COR-L47 (cell line): Measurements from ENCODE around the gene MDM4.
"Not testable (repeated sequence)": the region's sequence is repeated elsewhere in the genome, so short reads cannot be mapped to it uniquely, and the experiment has no call there.

Experiments
- DNase-seq: peaks from one replicate; lab custom pipeline; 2025; lab: John Stamatoyannopoulos, UW

MDM4 gene, protein sequence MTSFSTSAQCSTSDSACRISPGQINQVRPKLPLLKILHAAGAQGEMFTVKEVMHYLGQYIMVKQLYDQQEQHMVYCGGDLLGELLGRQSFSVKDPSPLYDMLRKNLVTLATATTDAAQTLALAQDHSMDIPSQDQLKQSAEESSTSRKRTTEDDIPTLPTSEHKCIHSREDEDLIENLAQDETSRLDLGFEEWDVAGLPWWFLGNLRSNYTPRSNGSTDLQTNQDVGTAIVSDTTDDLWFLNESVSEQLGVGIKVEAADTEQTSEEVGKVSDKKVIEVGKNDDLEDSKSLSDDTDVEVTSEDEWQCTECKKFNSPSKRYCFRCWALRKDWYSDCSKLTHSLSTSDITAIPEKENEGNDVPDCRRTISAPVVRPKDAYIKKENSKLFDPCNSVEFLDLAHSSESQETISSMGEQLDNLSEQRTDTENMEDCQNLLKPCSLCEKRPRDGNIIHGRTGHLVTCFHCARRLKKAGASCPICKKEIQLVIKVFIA

DNA sequence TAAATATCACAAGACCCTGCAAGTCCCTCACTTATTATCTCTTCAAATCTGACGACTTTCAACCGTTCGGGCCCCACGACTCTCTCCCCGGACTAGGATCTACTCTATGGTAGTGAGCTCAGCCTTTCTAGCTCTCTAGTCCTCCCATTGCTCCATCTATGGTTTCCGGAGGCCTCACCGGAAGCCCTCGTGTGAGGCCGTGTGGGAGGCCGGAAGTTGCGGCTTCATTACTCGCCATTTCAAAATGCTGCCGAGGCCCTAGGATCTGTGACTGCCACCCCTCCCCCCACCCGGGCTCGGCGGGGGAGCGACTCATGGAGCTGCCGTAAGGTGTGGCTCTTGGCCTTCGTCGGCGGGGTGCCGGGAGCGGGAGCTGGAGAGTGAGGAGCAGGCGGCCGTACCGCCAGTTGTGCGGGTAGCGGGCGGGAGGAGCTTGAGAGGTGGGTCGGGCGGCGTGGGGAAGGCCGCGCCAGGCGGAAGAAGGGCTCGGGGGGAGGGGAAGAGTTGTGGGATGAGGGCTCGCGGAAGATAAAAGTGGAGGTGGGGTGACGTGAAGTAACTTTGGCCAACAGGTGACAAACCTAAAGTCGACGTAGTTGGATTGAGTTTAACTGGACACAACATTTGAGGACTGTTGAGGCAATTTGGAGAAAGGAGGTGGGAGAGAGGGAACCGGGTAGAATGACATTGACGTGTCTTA, at the start of gene MDM4:
MDM4 (plus strand) TSS at position 227 of the 700 bp plus-strand sequence. CDS start 9,113 bp downstream, outside the sequence.
- peak; percentile 96 for DNase-seq

DNA sequence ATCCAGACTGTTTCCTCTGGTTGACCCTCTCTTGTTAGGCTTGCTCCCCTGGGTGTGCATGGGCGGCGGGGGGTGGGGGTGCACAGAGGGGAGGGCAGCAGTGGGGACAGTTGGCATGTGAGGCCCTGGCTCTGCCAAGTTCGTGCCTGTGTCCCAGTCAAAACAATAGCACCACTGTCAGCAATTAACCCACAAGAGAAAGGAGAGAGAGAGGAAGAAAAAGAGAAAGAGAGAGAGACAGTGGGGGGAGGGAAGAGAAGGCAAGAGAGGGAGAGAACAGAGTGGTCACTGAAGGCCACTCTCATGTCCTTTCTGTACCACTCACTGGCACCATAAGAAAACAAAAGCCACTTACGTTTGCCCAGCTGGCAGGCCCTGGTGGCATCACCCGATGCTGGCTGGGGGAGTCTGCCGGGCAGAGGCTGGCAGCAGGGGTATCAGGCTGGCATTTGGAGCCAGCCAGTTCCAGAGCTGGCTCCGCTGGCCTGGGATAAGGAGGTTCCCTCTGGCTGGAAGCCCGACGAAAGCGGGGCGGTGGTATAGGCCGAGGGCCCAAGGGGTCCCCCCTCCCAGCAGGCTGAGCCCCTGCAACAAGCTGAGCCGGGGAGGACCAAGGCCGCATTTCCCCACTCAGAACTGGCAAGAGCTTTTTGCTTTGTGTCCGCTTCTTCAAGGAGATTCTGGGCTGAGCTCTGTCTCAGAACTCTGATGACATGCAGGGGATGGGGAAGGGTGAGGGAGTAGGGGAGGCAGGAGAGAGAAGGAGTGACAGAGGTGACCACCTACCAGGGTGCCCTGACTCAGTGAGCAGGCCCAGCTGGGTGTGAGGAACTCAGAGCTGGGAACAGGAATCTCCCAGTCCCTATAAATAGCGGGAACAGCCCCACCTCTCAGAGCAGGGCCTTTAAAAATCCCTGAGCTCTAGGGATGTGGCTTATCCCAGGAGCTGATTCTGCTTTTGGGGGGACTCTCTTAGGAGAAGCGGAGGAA, 49.5 kb upstream of the MDM4 start:
- no peak for DNase-seq

DNA sequence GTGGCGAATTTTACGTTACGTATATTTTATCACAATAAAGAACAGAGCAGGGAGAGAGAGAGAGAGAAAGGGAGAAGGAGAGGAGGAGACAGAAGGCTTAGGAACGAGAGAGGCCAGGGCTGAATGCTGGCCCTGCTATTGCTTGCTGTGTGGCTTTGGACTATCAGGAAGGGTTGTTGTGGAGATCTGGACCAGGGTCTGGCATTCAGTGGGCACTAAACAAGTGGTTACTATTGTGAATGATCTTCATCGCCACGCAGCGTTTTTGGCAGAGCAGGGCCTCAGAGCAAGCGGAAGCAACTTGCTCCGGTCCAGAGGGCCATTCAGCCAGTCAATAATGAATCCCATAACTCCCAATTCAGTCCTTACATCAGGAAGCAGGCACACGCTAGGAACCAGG, 48.0 kb upstream of the MDM4 start:
- no peak for DNase-seq

DNA sequence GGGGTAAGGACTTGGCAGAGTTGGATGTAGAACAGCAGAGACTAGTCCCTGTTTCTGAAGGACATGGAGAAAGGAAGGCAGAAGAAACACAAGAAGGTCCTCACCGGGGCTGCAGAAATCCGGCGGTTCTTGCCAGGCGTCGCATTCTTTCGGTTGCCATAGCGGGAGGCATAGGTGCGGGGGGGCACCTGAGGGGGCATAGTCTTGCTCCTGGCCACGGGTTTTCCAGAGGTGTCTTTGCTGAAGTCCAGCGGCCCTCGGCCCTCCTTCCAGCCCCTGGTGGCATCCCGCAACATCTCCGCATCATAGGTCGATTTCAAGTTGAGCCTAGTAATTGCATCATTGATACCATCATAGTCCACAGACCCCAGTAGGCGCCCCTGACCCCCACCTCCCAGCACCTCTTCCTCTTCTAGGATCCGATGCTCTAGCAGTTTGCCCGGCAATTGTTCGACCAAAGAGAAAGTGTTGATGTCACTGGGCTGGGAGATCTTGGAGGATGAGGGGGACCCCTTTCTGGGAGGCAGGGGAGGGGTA, 47.4 kb upstream of the MDM4 start:
- no peak for DNase-seq

DNA sequence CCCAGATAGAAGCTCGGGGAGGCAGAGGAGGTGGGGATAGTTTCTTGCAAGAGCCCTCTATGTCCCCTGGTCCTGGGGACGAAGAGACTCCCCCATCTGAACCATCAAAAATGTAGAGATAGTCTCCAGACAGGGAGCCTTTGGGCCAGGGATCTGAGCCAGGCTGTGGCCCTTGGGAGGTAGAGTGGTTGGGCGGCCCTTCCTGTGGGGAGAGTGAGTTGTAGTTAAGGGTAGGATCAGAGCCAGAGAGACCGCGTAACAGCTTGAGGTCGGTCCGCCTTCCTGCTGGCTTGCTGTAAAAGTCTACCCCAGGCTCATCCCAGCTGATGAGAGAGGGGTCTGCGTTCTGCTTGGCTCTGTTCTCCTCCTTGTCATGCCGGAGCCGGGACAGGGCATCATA, 46.9 kb upstream of the MDM4 start:
- DNase-seq, result no peak

DNA sequence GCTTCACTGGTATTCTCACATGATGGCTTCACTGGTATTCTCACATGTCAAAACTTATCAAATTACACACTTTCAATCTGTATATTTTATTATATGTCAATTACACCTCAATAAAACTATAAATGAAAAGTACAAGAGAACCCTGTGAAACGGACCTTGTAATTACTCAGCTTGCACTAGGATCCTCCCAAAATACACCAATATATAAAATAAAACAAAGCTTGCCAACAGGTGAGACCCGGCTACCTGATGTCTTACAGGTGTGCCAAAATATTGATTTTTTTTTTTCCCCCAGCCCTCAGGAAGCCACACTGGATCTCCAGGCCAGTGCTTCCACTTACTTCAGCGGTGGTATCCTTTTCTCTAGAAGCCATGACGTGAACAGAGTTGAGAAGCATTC, 44.5 kb upstream of the MDM4 start:
- DNase-seq, result no peak

DNA sequence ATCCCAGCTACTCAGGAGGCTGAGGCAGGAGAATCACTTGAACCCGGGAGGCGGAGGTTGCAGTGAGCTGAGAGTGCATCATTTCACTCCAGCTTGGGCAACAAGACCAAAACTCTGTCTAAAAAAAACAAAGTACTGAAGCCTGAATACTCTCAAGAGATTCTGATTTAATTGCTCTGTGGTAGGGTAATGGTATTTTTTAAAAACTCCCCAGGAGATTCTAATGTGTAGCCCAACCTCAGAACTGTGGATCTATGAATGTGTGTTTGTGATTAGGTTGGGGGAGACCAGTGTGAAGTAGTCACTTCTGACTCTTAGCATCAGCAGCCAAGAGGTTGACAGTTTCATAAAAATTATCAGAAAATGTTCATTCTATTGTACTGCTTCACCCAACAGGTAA, 43.5 kb upstream of the MDM4 start:
- no peak for DNase-seq

DNA sequence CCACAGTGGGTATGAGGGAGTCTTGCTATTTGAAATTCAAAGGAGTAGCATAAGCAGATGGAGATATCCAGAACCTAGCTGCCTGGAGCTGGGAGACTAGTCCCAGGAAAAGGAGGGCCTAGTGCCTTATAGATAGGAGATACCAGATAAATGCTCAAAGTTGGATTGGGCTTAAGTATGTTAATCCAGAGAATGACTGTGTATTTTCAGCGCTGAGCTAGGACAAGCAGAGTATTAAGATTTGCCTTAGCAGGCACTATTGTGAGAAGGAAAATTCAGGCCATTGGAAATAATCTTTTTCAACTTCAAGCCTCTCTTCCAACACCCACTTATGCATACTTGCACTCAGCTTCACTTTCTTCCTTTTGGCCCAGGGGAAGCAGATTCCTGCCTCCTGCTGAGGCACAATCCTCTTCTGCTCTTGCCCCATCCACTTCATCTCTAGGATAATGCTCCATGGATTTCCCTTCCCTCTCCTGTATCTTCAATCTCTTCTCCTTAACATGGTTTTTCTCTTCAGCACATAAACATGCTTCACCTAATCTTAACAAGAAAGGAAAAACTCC, 42.7 kb upstream of the MDM4 start:
- DNase-seq, result no peak

DNA sequence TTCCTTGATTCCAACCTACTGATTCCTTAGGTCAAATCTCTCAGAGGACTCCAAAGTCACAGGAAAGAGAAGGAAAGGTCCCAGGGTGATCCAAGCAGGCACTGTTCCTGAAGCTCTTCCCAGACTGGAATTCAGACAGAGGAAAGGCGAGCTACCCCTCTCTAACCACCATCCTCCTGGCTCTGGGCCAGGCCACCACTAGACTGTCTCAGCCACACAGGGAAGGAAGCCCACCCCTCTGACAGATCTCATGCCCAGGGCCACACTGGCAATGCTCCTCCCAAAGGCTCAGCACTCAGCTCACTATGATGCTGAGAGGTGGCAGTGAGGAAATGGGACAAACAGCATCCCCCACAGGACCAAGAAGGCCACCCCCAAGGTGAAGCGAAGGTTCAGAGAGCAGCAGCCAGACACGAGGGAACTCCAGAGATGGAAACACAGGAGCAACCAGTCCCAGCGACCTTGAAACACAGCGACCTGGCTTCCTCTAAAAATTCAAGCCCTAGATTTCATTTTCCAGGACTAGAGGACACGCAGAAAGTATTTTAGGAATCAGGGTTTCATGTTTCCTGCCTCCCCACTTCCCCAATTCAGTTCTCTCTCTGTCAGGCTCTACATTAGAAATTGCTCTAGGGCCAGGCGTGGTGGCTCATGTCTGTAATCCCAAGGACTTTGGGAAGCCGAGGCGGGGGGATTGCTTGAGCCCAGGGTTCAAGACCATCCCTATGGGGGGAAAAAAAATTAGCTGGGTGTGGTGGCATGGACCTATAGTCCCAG, 40.4 kb upstream of the MDM4 start:
- DNase-seq, result no peak

DNA sequence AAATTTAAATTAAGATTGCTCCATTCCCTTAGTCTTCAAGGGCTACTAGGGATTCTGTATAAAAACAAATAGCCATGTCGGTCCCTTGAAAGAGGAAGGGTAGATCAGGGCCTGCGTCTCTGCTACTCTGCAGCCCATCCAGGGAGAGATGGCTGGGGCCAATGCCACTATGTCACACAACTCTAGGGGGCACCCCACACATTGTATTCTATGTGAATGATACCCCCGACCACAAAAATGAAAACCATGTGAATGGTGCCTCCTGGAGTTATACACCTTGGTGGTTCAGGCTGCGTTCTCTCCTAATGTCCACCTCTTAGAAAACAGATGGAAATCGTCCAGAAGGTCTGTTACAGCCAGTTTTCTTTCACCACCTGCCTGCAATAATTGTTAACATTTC, 39.6 kb upstream of the MDM4 start:
- DNase-seq, result no peak

DNA sequence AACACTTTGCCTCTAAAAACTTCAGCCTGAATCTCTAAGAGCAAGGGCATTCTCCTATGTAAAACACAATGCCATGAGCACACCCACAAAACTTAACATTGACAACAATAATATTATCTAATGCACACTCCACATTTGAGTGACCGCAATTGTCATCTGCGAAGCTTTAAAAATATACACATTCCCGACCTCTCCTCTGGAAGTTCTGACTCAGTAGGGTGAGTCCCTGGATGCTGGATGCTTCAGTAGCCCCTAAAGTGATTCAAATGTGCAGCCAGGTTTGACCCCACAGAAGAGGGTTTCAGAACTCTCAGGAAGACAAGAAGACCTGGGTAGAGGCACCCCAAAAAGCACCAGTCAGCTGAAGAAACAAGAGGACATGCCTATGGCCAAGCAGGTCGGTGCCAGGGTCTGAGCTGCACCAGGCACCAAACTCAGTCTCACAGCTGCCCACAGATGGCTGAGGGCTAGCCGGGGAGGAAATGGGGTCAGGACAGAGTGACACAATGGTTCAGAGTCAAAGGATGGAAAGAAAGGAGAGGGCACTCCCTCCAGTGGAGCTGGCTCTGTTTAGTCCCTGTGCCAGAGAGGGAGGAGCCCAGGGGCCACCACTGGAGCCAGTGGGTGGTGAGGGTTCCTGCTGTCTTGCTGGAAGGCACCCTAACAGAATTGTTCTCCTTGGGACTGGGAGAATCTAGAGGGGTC, 39.0 kb upstream of the MDM4 start:
- no peak for DNase-seq

DNA sequence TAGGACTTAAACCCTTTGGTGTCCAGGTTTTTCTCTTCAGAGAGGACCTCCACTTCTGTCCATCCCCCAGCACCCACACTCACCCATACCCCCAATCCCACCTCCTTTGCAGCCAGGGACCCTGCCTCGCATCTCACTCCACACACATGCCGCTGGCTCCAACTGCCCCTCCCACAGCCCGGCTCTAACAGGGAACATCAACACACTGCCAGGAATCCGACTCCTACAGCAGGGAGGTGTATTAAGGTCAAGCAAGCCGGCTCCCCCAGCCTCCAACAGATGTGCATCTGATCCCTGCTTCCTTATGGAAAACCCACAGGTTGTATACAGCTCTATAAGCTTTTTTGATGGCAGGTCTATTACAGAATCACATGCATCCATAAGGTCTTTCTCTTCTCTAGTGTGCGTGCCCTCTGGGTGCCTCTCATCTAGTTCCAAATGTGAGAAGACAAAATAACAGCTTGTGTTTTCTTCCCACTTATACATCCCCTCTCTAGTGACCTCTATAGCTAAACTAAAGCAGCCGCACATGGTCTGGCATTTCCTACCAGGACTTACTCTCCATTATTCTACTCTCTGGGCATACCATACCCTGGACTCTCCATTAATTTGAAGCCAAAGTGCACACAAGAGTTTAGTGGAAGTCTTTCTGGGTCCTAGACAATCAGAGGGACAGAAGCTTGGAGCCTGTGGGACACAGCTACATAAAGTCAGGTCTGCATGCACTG, 37.9 kb upstream of the MDM4 start:
- no peak for DNase-seq

DNA sequence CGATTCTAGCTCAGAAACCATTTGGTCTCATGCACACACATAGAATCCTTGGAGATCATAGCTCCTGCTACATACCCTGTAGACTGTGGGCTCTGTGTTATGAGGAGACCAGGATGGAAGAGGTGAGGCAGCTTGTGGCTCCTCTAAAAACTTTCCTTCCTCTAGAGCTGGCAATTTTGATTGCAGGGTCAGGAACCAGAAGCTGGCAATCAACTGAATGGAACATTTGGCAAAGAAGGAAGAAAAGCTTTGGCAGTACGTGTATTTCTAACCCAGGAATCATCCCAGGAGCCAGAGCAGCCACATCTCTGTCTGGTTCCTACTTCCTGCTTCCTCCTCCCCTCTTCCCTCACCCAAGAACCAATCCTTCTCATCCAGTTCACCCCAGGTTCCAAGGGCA, 37.3 kb upstream of the MDM4 start:
- DNase-seq, result no peak

DNA sequence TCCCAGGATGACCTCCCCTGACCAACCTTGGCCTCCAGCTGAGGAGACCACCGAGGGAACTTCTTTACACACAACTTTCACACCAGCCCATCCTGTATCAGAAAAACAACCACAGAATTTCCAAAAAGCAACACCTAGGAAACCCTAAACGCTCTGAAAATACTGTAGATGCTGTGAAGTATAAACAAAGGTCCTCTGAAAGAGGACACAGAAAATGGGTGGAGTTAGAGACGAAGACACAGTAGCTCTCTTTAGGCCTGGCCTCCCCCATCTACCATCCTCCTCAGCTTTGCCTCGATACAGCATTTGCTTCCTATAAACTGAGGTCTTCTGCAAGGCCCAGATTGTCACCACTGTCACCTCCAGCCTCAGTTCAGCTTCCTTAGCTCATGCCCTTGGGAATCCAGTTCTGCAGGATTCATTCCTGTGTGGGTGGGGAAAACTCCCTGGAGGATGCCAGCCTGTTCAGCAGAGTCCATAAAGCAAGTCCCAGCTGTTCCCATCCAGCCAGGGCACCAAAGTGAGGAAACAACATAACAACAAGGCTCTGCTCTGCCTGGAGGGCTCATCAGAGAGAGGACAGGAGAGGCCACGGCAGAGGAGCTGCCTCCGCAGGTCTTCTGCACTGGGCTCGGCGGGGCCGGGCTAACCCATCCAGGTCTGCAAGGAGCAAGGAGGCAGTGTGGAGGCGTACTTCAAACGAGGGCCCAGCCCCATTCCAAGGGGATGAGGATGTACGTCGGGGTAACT, 36.6 kb upstream of the MDM4 start:
- no peak for DNase-seq

DNA sequence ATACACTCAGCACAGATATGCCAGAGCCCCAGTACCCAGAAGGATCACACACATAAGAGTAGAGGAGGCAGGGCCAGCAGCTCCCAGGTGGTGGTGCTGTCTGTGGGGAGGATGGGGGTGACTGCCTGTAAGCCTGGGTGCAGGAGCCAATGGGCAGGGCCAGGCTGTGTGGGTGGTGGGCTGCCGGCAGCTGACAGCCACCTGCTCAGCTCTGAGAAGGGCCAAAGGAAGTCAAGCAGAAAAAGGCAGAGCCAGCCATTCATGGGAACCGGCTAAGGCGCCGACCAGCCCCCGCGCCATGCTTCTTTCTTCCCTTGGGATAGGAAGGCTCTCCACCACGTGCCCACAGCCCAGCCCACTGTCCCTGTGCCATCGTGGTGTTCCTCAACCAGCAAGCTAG, 35.7 kb upstream of the MDM4 start:
- no peak for DNase-seq

DNA sequence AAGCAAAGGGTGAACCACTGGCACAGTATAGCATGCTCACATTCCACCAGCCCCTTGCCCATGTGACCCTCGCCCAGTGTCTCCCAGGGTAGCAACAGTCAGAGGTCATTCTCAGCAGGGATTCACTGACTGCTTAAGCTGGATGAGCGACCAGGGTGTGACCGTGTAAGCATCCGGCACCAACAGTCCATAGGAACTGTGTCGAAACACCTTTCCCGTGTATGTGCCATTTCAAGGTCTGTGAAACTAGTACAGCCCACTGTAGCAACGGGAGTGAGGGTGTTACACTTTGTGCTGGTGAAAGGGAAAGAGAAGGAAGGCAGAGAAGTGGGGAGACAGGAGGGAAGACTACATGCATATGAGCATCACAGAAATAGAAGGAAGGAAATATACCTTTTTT, 32.4 kb upstream of the MDM4 start:
- DNase-seq, result no peak

DNA sequence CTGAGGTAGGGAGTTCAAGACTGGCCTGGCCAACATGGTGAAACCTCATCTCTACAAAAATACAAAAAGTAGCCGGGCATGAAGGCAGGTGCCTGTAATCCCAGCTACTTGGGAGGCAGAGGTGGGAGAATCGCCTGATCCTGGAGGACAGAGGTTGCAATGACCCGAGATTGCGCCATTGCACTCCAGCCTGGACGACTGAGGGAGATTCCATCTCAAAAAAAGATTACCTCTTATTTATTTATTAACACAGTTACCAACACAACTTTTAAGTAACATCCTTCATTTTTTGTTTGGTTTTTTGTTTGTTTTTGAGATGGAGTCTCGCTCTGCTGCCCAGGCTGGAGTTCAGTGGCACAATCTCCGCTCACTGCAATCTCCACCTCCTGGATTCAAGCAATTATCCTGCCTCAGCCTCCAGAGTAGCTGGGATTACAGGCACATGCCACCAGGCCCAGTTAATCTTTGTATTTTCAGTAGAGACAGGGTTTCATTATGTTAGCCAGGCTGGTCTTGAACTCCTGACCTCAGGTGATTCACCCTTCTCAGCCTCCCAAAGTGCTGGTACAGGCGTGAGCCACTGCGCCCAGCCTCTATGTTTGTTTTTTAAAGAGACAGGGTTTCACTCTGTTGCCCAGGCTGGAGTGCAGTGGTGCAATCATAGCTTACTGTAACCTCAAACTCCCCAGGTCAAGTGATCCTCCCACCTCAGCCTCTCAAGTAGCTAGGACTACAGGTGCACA, 29.5 kb upstream of the MDM4 start:
- not testable (repeated sequence) for DNase-seq

DNA sequence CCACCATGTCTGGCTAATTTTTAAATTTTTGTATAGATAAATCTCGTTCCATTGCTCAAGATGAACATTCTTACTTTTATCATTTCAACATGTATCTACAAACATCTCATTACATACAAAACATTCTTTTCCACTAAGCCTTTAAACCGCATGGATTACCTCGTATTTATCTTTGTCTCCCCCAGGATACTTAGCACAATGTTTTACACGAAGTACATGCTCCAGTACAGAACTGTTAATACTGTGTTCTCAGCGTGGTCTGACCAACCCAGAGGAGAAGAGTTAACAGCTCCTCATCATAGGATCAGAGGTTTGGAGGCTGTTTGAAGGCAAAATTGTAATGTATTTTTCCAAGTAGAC, 29.0 kb upstream of the MDM4 start:
- DNase-seq, result no peak
